ENCODE results near the gene CNTROB.

CNTROB gene

GRCh38 chr17:7889166-7889955, 42.6 kb upstream of the CNTROB start:
- TF ChIP-seq GATA2 (IDR thresholded peaks at IDR 0.05; ENCODE audit: low read depth, low read length) = no peak
- no peak for TF ChIP-seq GATA3 (IDR thresholded peaks at IDR 0.05; ENCODE audit: low read depth, low read length)

- no peak for TF ChIP-seq GATA2 (IDR thresholded peaks at IDR 0.05; ENCODE audit: low read depth, low read length)
- no peak for TF ChIP-seq GATA3 (IDR thresholded peaks at IDR 0.05; ENCODE audit: low read depth, low read length)
Measured at GRCh38 chr17:7893187-7893880, 38.7 kb upstream of the CNTROB start.

GRCh38 chr17:7894226-7894625, 37.8 kb upstream of the CNTROB start:
- TF ChIP-seq GATA2 (IDR thresholded peaks at IDR 0.05; ENCODE audit: low read depth, low read length) (no peak), GATA3 (IDR thresholded peaks at IDR 0.05; ENCODE audit: low read depth, low read length) (no peak)

DNA sequence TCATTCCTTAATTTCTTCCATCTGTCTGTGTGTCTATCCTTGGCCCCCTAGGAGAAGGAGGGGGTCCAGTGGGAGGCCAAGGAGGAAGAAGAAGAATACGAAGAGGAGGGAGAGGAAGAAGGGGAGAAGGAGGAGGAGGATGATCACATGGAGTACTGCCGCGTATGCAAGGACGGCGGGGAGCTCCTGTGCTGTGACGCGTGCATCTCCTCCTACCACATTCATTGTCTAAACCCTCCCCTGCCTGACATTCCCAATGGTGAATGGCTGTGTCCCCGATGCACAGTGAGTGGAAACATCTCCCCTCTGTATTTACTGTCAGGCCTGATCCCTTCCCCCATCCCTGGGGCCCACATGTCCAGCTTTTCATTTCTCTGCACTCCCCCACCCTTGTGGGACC, 37.1 kb upstream of the CNTROB start:
- TF ChIP-seq GATA2 (IDR thresholded peaks at IDR 0.05; ENCODE audit: low read depth, low read length) = no peak
- no peak for TF ChIP-seq GATA3 (IDR thresholded peaks at IDR 0.05; ENCODE audit: low read depth, low read length)

GRCh38 chr17:7897090-7897489, 34.9 kb upstream of the CNTROB start:
- TF ChIP-seq GATA3 (IDR thresholded peaks at IDR 0.05; ENCODE audit: low read depth, low read length) = no peak
- no peak for TF ChIP-seq GATA2 (IDR thresholded peaks at IDR 0.05; ENCODE audit: low read depth, low read length)

GRCh38 chr17:7897773-7898172, 34.2 kb upstream of the CNTROB start:
- TF ChIP-seq GATA3 (IDR thresholded peaks at IDR 0.05; ENCODE audit: low read depth, low read length) (no peak), GATA2 (IDR thresholded peaks at IDR 0.05; ENCODE audit: low read depth, low read length) (no peak)

DNA sequence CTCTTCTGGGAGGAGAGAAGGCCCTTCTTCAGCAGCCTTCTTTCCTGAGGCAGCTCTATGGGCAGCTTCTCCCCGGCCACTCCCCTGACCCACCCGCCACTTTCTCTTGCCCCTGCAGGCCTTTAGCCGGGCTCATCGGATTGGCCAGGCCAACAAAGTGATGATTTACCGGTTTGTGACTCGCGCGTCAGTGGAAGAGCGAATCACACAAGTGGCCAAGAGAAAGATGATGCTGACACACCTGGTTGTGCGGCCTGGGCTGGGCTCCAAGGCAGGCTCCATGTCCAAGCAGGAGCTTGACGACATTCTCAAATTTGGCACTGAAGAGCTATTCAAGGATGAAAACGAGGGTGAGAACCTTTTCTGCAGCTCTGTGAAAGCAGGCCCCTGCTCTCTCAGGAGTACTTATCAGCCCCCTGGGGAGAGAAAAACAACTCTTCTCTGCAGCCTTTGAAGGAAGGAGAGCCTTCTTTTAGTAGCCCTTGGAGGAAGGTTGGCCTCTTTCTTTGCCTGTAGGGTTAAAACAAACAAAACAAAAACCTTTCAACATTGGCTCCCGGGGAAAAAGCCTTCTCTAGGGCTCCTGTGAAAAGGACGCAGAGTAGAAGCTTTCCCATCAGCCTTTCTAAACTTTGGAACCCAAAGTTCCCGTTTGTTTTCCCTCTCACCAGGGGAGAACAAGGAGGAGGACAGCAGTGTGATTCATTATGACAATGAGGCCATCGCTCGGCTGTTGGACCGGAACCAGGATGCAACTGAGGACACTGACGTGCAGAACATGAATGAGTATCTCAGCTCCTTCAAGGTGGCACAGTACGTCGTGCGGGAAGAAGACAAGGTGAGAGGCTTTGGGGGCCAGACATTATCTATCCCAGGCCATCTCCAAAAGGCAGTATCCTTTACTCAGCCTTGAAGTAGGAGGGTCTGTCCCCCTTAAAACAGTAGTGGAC, 28.6 kb upstream of the CNTROB start:
- no peak for TF ChIP-seq GATA2 (IDR thresholded peaks at IDR 0.05; ENCODE audit: low read depth, low read length)
- TF ChIP-seq GATA3 (IDR thresholded peaks at IDR 0.05; ENCODE audit: low read depth, low read length) = no peak

DNA sequence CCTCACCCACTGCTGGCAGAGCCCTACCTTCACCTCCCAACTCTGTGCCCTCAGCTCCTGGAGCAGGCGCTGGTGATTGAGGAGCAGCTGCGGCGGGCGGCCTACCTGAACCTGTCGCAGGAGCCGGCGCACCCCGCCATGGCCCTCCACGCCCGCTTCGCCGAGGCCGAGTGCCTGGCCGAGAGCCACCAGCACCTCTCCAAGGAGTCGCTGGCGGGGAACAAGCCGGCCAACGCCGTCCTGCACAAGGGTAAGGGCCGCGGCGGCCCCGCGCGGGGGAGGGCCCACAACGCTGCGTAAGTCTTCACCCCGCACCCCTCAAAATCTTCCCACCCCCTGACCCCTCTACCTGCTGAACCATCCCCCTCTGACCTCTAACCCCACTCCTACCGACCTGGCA, 22.9 kb upstream of the CNTROB start:
- TF ChIP-seq GATA3 (IDR thresholded peaks at IDR 0.05; ENCODE audit: low read depth, low read length) = no peak
- TF ChIP-seq GATA2 (IDR thresholded peaks at IDR 0.05; ENCODE audit: low read depth, low read length) = no peak

DNA sequence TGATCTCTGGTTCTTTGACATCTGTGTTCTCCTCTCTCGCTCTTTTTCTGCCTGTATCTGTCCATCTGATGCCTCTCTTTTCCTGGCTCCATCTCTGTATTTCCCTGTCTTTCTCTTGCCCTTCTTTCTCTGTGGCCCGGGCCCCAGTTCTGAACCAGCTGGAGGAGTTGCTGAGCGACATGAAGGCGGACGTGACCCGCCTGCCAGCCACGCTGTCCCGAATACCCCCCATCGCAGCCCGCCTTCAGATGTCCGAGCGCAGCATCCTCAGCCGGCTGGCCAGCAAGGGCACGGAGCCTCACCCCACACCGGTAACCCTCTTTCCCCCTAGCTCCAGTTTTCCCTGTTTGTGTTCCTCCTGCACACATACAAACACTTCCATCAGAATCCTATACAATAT, 21.7 kb upstream of the CNTROB start:
- TF ChIP-seq GATA3 (IDR thresholded peaks at IDR 0.05; ENCODE audit: low read depth, low read length) (no peak), GATA2 (IDR thresholded peaks at IDR 0.05; ENCODE audit: low read depth, low read length) (no peak)

GRCh38 chr17:7910711-7911110, 21.3 kb upstream of the CNTROB start:
- TF ChIP-seq GATA2 (IDR thresholded peaks at IDR 0.05; ENCODE audit: low read depth, low read length) (no peak), GATA3 (IDR thresholded peaks at IDR 0.05; ENCODE audit: low read depth, low read length) (no peak)

GRCh38 chr17:7911116-7911515, 20.9 kb upstream of the CNTROB start:
- no peak for TF ChIP-seq GATA3 (IDR thresholded peaks at IDR 0.05; ENCODE audit: low read depth, low read length)
- TF ChIP-seq GATA2 (IDR thresholded peaks at IDR 0.05; ENCODE audit: low read depth, low read length) = no peak

DNA sequence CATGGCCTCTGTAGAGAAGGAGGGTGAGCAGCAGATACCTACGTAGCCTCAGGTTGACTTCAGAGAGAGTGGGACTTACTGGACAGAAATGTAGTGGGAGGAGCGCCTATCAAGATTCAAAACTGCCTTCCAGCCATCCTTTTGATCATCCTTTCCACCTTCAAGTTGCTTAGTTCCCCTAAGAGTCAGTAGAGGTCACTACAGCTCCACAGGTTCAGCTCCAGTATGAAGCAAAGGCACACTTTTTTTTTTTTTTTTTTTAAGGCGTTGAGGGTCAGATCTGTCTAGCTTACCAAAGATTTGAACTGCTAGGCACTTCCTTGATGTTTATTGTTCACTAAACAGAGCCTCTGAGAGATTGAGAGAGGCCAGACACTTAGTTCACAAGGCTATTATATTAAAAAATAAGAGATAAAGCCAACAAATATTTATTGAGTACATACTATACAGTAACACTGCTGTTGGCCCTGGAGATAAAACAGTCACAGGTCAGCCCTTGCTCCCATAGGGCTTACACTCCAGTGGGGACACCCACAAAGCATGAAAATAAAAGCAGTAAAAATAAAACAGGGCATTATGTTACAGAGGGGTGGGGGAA, 19.0 kb upstream of the CNTROB start:
- TF ChIP-seq GATA2 (IDR thresholded peaks at IDR 0.05; ENCODE audit: low read depth, low read length) (no peak), GATA3 (IDR thresholded peaks at IDR 0.05; ENCODE audit: low read depth, low read length) (no peak)

DNA sequence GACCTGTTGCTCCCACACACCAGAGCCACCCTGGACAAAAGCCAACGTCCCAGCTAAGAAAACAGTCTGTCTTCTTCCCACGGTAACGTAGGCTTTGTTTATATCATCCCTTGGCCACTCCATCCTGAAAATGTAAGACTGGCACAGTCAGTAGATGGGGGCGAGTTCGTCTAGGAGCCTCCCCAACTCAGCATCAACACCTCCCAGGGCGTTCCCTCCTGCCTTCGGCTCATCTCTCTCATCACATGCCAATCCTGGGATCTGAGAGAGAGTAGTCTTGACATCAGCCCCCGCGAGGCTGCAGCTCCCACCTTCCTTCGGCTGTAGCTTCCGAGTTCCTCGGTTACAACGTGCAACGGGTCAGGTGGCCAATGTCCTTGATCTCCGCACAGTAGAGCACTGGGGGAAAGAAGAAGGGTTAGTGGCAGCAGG, 16.8 kb upstream of the CNTROB start:
- TF ChIP-seq GATA2 (IDR thresholded peaks at IDR 0.05; ENCODE audit: low read depth, low read length) = no peak
- TF ChIP-seq GATA3 (IDR thresholded peaks at IDR 0.05; ENCODE audit: low read depth, low read length) = no peak

Data from SH-SY5Y (cell line).